HEK293 (cell line): ENCODE measurements around the gene SLC8A1.

Experiments
- CTCF ChIA-PET: fragments of 350-600 bp; formaldehyde crosslinking; extraction: SDS; loops from one replicate; lab custom pipeline; 2021; ENCODE audit warnings: antibody characterized with exemption; lab: Yijun Ruan, JAX
- POLR2A ChIA-PET: fragments of 300-600 bp; formaldehyde crosslinking; extraction: SDS; loops from one replicate; lab custom pipeline; 2020; ENCODE audit warnings: antibody characterized with exemption, inconsistent platforms; lab: Yijun Ruan, JAX
- H3K27ac ChIP-seq: fragments of 200-500 bp; sonication (Bioruptor generic); 2 replicates; pipeline ENCODE4 v1.5.1; 2014; ENCODE audit warnings: low read depth, low read length, control low read depth, inconsistent platforms; ENCODE audit errors: extremely low read depth
- H3K36me3 ChIP-seq, 2 experiments: fragments of 200-500 bp in 1 of 2; sonication (Bioruptor generic) in 1 of 2; 1 replicate in 1 of 2; 2 replicates in 1 of 2; pipeline ENCODE4 v1.5.1; 2014 to 2017; ENCODE audit warnings: inconsistent platforms in 2 of 2, low read length in 2 of 2; ENCODE audit not compliant: control insufficient read depth in 2 of 2, insufficient read depth in 1 of 2
- H3K4me1 ChIP-seq: fragments of 200-500 bp; sonication (Bioruptor generic); 2 replicates; pipeline ENCODE4 v1.5.1; 2014; ENCODE audit warnings: mild to moderate bottlenecking, low read length, inconsistent platforms; ENCODE audit not compliant: control insufficient read depth, insufficient read depth
- H3K4me3 ChIP-seq: 2 replicates; pipeline ENCODE4 v1.5.1; 2011; ENCODE audit warnings: low read depth, mild to moderate bottlenecking, control low read depth, low read length, moderate library complexity
- H3K9me3 ChIP-seq: fragments of 200-500 bp; sonication (Bioruptor generic); 2 replicates; pipeline ENCODE4 v1.5.1; 2014; ENCODE audit warnings: low read depth, low read length, inconsistent platforms; ENCODE audit not compliant: control insufficient read depth, insufficient read depth
- BCL11A ChIP-seq: fragments of 450-650 bp; formaldehyde crosslinking; IDR thresholded peaks from 2 replicates; pipeline ENCODE4 v1.5.1; 2016; ENCODE audit warnings: low read depth, missing biosample characterization, missing genetic modification characterization
- KLF10 ChIP-seq: fragments of 450-650 bp; IDR thresholded peaks from 2 replicates; pipeline ENCODE4 v1.5.1; 2018; ENCODE audit warnings: missing biosample characterization, mild to moderate bottlenecking, missing genetic modification characterization
- PATZ1 ChIP-seq: fragments of 450-650 bp; formaldehyde crosslinking; IDR thresholded peaks from 2 replicates; pipeline ENCODE4 v1.5.1; 2016; ENCODE audit warnings: missing biosample characterization, missing genetic modification characterization
- SCRT1 ChIP-seq: fragments of 450-650 bp; formaldehyde crosslinking; IDR thresholded peaks from 2 replicates; pipeline ENCODE4 v1.5.1; 2016; ENCODE audit warnings: missing biosample characterization, missing genetic modification characterization, borderline replicate concordance
- TRIM28 ChIP-seq: IDR thresholded peaks from 2 replicates; pipeline ENCODE4 v1.6.1; 2011; ENCODE audit warnings: low read length, control low read depth, borderline replicate concordance
- ZNF114 ChIP-seq: fragments of 450-650 bp; formaldehyde crosslinking; IDR thresholded peaks from 2 replicates; pipeline ENCODE4 v1.5.0; 2017; ENCODE audit warnings: missing biosample characterization, missing genetic modification characterization
- ZNF140 ChIP-seq: fragments of 450-650 bp; formaldehyde crosslinking; IDR thresholded peaks from 2 replicates; pipeline ENCODE4 v1.5.1; 2016; ENCODE audit warnings: missing biosample characterization, missing genetic modification characterization
- ZNF24 ChIP-seq: fragments of 450-650 bp; formaldehyde crosslinking; IDR thresholded peaks from 2 replicates; pipeline ENCODE4 v1.5.1; 2016; ENCODE audit warnings: missing biosample characterization, missing genetic modification characterization
- ZNF449 ChIP-seq: fragments of 450-650 bp; formaldehyde crosslinking; IDR thresholded peaks from 2 replicates; pipeline ENCODE4 v1.5.1; 2017; ENCODE audit warnings: missing biosample characterization, mild to moderate bottlenecking, missing genetic modification characterization, moderate library complexity
- ZNF518A ChIP-seq: fragments of 450-650 bp; formaldehyde crosslinking; conservative IDR thresholded peaks from 2 replicates; pipeline ENCODE4 v1.5.1; 2016; ENCODE audit warnings: low read depth, missing biosample characterization, missing genetic modification characterization
- ZNF555 ChIP-seq: fragments of 450-650 bp; formaldehyde crosslinking; conservative IDR thresholded peaks from 2 replicates; pipeline ENCODE4 v1.5.1; 2017; ENCODE audit warnings: missing biosample characterization, mild to moderate bottlenecking, missing genetic modification characterization, inconsistent platforms
- ZNF571 ChIP-seq: fragments of 450-650 bp; formaldehyde crosslinking; IDR thresholded peaks from 2 replicates; pipeline ENCODE4 v1.5.0; 2017; ENCODE audit warnings: missing biosample characterization, missing genetic modification characterization
- ZNF621 ChIP-seq: fragments of 450-650 bp; formaldehyde crosslinking; IDR thresholded peaks from 2 replicates; pipeline ENCODE4 v1.5.1; 2017; ENCODE audit warnings: missing biosample characterization, missing genetic modification characterization
- ZNF830 ChIP-seq: fragments of 450-650 bp; IDR thresholded peaks from 2 replicates; pipeline ENCODE4 v1.5.0; 2018; ENCODE audit warnings: missing biosample characterization, missing genetic modification characterization, low read depth, mild to moderate bottlenecking, moderate library complexity
- ZSCAN23 ChIP-seq: fragments of 450-650 bp; formaldehyde crosslinking; IDR thresholded peaks from 2 replicates; pipeline ENCODE4 v1.5.1; 2016; ENCODE audit warnings: missing biosample characterization, missing genetic modification characterization
- TF ChIP-seq, protein P1 (sequence below): fragments of 450-650 bp; formaldehyde crosslinking; IDR thresholded peaks from 2 replicates; pipeline ENCODE4 v1.5.1; 2017; ENCODE audit warnings: missing biosample characterization, missing genetic modification characterization
- TF ChIP-seq, protein P2 (sequence below): fragments of 450-650 bp; formaldehyde crosslinking; IDR thresholded peaks from 2 replicates; pipeline ENCODE4 v1.5.1; 2016; ENCODE audit warnings: missing biosample characterization, missing genetic modification characterization

The SLC8A1 gene

GRCh38 chr2:40480073-40480472 is 28.2 kb upstream of the SLC8A1 start:
- Histone ChIP-seq H3K27ac (no peak overlapping the region), H3K36me3 (no peaks in the 10 kb centered on the region), H3K4me1 (no peaks in the 10 kb centered on the region), H3K9me3 (no peaks in the 10 kb centered on the region), H3K4me3 (no peak overlapping the region)
- TF ChIP-seq KLF10 (tag by site-specific recombination) (no peak), SCRT1 (tag by site-specific recombination) (no peak), ZSCAN23 (tag by site-specific recombination) (no peak), ZNF518A (no peak), ZNF449 (no peak), ZNF555 (tag by site-specific recombination) (no peak)
- TF ChIP-seq, protein P1, sequence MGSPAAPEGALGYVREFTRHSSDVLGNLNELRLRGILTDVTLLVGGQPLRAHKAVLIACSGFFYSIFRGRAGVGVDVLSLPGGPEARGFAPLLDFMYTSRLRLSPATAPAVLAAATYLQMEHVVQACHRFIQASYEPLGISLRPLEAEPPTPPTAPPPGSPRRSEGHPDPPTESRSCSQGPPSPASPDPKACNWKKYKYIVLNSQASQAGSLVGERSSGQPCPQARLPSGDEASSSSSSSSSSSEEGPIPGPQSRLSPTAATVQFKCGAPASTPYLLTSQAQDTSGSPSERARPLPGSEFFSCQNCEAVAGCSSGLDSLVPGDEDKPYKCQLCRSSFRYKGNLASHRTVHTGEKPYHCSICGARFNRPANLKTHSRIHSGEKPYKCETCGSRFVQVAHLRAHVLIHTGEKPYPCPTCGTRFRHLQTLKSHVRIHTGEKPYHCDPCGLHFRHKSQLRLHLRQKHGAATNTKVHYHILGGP (tag by site-specific recombination): no peak
- POLR2A ChIA-PET: no interaction called here
- CTCF ChIA-PET: interaction anchor here (0.7 kb wide), 1 partner anchor 123 kb away, joined by 3 read pairs; no protein-coding TSS in a partner anchor

DNA sequence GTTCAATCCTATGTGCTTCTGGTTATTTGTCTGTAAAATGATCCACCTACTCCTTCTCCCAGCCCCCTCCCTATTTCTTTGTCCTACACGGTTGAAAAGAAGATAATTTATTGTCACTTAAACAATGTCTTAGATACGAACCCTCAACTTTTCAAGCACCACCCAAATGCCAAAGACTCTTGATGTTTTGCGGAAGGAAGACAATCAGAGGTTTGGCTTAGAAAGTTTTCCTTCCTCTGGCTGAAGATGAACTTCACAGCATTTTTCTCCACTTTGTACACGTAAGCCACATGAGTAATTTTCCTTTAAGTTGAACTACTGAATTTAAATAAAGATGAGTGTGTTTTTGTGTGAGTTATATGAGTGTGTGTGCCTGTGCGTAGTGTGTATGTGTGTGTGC is 25.5 kb upstream of the SLC8A1 start:
- ChIA-PET POLR2A (no interaction called here), CTCF (no interaction called here)
- H3K9me3 ChIP-seq: no peaks in the 10 kb centered on the region
- no peaks in the 10 kb centered on the region for H3K36me3 ChIP-seq
- no peaks in the 10 kb centered on the region for H3K4me1 ChIP-seq
- H3K4me3 ChIP-seq: no peak overlapping the region
- H3K27ac ChIP-seq: no peak overlapping the region
- no peak for TF ChIP-seq ZNF621 (tag by site-specific recombination)
- TF ChIP-seq ZNF24 (tag by site-specific recombination): no peak
- TF ChIP-seq ZNF114 (tag by site-specific recombination): no peak
- TF ChIP-seq ZNF830 (tag by site-specific recombination): no peak
- TF ChIP-seq BCL11A: no peak
- TF ChIP-seq TRIM28: no peak
- TF ChIP-seq, protein P2, sequence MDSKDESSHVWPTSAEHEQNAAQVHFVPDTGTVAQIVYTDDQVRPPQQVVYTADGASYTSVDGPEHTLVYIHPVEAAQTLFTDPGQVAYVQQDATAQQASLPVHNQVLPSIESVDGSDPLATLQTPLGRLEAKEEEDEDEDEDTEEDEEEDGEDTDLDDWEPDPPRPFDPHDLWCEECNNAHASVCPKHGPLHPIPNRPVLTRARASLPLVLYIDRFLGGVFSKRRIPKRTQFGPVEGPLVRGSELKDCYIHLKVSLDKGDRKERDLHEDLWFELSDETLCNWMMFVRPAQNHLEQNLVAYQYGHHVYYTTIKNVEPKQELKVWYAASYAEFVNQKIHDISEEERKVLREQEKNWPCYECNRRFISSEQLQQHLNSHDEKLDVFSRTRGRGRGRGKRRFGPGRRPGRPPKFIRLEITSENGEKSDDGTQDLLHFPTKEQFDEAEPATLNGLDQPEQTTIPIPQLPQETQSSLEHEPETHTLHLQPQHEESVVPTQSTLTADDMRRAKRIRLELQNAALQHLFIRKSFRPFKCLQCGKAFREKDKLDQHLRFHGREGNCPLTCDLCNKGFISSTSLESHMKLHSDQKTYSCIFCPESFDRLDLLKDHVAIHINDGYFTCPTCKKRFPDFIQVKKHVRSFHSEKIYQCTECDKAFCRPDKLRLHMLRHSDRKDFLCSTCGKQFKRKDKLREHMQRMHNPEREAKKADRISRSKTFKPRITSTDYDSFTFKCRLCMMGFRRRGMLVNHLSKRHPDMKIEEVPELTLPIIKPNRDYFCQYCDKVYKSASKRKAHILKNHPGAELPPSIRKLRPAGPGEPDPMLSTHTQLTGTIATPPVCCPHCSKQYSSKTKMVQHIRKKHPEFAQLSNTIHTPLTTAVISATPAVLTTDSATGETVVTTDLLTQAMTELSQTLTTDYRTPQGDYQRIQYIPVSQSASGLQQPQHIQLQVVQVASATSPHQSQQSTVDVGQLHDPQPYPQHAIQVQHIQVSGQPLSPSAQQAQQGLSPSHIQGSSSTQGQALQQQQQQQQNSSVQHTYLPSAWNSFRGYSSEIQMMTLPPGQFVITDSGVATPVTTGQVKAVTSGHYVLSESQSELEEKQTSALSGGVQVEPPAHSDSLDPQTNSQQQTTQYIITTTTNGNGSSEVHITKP: no peak
- no peak for TF ChIP-seq ZNF140 (tag by site-specific recombination)
- TF ChIP-seq PATZ1 (tag by site-specific recombination): no peak
- no peak for TF ChIP-seq ZNF571 (tag by site-specific recombination)
